Ecto neural progenitor cell (in vitro differentiated cells): ENCODE data around the gene IFNGR2.
"Not testable (repeated sequence)": the region's sequence is repeated elsewhere in the genome, so short reads cannot be mapped to it uniquely, and the experiment has no call there.

Source experiments
- DNase-seq: peaks from one replicate; pipeline ENCODE4 v3.0.0-alpha.2; 2018; ENCODE audit warnings: low spot score

The IFNGR2 gene

GRCh38 chr21:33377221-33377920 is 25.8 kb upstream of the IFNGR2 start:
- DNase-seq, result no peak

DNA sequence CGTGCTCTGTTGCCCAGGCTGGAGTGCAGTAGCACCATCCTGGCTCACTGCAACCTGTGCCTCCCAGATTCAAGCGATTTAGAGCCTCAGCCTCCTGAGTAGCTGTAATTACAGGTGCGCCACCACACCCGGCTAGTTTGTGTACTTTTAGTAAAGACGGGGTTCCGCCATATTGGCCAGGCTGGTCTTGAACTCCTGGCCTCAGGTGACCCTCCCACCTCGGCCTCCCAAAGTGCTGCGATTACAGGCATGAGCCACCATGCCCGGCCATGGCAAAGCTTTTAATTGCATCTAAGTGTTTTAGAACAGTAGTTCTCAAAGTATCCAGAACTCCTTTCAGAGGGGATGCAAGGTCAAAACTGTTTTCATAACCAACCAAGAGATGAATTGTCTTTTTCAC is 25.1 kb upstream of the IFNGR2 start:
- DNase-seq, result no peak

DNA sequence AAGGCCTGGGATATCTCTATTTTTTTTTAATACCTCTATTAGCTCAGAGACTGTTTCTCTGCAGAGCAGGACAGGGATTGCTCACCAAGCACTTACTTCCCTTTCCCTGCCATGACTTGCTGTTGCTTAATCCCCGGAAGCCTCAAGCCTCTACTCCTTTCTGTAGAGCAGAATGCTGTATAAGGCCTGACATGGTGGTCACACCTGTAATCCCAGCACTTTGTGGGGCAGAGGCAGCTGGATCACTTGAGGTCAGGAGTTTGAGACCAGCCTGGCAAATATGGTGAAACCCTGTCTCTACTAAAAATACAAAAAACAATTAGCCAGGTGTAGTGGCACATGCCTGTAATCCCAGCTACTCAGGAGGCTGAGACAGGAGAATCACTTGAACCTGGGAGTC is 23.3 kb upstream of the IFNGR2 start:
- DNase-seq, result not testable (repeated sequence)

DNA sequence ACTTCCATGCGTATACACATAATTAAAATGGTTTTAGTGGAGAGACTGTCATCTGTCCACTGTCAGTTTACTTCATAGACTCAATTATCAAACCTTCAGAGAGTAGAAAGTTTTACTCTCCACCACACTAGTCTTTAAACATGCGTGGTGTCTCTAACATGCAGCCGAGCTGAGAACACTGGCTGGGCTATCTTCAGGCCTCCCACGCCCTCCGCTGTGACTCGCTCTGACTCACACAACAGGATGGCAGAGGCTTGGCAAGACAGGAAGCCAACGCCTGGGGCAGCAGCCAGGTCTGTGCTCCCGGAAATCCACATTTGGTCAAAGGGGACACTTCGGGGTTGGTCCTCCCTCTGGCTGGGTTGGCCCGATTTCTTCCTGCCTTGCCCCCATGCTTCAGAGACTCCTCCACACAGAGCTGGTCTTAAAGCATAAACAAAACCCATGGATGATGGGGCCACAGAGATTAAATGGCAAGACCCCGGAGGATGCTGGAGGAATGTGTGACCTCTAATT is 22.7 kb upstream of the IFNGR2 start:
- no peak for DNase-seq

- DNase-seq, result not testable (repeated sequence)
Observed at GRCh38 chr21:33381381-33381780, 21.8 kb upstream of the IFNGR2 start.

- no peak for DNase-seq
Observed at GRCh38 chr21:33383056-33383888, 19.9 kb upstream of the IFNGR2 start.

GRCh38 chr21:33384841-33385331 is 18.3 kb upstream of the IFNGR2 start:
- no peak for DNase-seq

DNA sequence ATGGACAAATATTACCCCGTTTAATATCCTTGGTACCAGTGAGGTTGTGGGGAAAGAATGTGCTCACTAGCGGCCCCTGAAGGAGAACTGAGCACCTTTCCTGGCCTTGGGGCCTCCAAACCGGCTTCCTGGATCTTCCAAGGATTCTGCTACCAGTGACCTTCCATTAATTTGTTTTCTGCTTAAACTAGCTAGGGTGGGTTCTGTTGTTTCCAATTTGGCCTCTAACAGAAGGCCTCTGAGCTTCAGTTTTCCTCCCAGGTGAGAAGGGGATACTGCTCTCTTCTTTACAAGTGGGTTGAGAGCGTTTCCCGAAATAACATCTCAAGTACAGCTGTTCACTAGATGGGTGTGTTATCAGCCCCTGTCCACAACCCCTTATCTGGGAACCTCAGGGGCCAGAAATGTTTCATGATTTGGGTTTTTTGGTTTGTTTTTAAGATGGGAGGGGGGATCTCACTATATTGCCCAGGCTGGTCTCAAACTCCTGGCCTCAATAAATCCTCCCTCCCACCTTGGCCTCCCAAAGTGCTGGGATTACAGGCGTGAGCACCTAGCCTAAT is 16.9 kb upstream of the IFNGR2 start:
- DNase-seq, result no peak

DNA sequence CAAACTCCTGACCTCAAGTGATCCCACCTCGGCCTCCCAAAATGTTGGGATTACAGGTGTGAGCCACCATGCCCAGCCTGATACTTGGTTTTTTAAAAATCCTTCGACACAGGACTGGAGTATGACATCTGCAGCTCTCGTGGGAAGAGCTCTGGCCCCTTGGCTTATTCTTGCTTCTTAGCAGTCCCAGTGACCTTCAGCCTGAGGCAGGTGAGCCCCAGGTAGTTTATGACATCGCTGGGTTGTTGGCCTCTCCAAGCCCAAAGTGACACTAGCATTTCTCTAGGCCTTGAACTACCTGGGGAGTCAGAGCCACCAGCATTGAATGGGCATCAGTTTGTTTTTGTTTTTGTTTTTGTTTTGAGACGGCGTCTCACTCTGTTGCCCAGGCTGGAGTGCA is 15.9 kb upstream of the IFNGR2 start:
- no peak for DNase-seq

DNA sequence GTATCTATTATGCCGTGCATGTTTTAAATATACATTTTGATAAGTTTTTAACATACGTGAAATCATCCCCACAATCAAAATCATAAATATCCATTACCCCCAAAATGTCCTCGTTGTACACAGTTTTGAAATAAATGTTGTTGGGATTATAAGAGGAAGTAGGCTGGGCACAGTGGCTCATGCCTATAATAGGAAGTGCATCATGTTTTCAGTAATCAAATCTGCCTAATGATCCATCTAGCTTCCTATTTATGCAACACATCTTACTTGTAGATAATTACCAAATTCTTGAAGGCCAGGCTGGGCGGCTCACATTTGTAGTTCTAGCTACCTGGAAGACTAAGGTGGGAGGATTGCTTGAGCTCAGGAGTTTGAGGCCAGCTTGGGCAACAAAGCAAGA is 15.0 kb upstream of the IFNGR2 start:
- no peak for DNase-seq

- DNase-seq, result no peak
Observed at GRCh38 chr21:33390479-33390878, 12.7 kb upstream of the IFNGR2 start.

GRCh38 chr21:33391656-33392055 is 11.6 kb upstream of the IFNGR2 start:
- no peak for DNase-seq

DNA sequence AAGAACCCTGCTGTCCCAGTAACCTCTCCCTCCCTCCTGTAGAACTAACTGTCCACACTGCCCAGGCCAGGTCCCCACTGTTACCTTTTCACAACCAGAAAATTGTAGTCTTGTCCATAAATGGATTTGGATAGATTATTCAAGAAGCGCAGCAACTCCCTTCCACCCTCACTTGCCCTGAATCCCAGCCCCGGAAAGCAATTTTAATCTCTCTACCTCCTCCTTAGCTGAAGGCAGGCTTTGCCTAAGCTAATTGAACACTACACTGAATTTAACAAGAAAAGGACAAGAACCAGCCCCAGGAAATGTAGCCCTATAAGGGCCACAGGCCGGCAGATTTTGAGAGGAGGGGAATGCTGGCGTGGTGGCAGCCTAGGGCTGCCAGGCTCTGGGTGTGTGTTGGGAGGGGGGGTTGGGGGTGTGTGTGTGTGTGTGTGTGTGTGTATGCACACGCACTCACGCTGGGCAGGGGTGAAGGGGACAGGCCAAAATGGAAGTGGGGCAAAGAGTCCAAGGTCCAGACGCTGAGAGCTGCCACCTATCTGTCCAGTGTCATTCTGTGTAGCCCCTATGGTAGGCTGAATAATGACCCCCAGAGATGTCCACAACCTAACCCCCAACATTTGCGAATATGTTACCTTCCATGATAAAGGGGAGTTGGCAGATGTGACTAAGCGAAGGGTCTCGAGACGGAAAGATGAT is 10.8 kb upstream of the IFNGR2 start:
- no peak for DNase-seq

- no peak for DNase-seq
Observed at GRCh38 chr21:33393348-33393747, 9.9 kb upstream of the IFNGR2 start.

DNA sequence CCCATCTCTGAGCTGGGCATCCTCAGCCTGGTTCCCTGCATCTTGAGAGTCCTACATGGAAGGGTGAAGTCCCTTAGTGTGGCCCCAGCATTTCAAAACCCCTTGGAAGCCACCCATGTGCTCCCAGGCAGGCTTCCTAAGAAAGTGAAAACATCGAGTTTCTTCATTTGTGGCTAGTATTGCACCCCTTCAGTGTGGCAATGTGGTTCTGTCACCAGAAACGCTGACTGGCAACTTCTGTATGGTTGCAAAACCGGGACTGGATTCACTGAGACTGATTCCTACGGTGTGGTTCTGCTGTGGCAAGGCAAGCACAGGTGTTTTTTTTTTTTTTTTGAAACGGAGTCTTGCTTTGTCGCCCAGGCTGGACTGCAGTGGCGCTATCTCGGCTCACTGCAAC is 9.0 kb upstream of the IFNGR2 start:
- DNase-seq, result no peak

GRCh38 chr21:33395891-33396331 is 7.3 kb upstream of the IFNGR2 start:
- no peak for DNase-seq

DNA sequence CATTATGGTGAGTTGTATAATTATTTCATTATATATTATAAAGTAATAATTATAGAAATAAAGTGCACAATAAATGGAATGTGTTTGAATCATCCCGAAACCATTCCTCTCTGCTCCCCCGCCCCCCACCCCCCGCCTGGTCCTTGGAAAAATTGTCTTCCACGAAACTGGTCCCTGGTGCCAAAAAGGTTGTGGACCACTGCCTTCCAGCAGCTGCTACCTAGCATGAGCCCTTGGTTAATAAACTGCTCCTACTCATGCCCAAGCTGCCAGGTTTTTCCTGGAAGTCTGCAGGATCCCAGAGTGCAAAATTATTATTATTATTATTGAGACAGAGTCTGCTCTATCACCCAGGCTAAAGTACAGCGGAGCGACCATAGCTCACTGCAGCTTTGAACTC is 6.8 kb upstream of the IFNGR2 start:
- no peak for DNase-seq

- no peak for DNase-seq
Observed at GRCh38 chr21:33396951-33397350, 6.3 kb upstream of the IFNGR2 start.

DNA sequence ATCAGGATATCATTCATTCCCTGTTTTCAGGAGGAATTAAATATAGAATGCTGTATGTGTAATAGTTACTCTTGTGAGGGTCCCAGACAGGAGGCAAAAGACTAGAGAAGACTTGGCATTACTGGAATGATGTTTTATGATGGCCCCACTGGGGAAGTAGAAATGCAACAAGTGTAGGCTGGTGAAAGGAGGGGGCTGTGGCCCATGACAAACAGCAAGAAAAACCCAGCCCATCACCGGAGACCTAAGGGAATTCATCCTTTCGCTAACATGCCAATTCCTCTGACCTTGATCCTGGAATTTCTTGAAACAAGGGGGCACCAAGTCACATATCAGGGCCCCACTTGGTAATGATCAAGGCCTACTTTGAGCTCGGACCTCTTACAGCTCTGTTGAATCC is 5.5 kb upstream of the IFNGR2 start:
- no peak for DNase-seq

DNA sequence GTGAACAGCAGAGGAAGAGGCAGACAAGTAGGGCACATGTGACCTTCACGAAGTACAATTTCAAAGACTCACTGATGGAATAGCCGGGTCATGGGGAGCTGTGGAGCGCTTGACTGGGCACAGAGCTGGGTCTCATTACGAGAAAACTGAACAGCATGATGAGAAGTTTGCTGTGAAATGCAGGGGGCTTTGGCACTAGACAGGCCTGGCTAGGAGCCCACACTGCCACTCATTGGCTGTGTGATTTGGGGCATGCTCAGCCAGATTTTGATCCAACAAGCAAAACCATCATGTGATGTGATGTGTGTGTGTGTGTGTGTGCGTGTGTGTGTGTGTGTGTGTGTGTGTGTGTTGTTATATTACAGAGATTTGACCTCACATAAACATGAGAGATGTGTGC is 4.9 kb upstream of the IFNGR2 start:
- no peak for DNase-seq

GRCh38 chr21:33401630-33401992 is 1.6 kb upstream of the IFNGR2 start:
- no peak for DNase-seq
